Activated T-cell treated with anti-CD3 and anti-CD28 coated beads, Interleukin-2, amount 50 U/mL, for 24 hours (primary cell): Measurements from ENCODE around the gene ETS1.

Source experiments
- DNase-seq: peaks from one replicate; pipeline ENCODE4 v3.0.0-alpha.2; 2020
- H3K27ac Mint-ChIP-seq: 2 replicates; pipeline ENCODE4 v1.8.0; 2020; ENCODE audit warnings: mild to moderate bottlenecking, mixed read lengths
- H3K27me3 Mint-ChIP-seq: 2 replicates; pipeline ENCODE4 v1.8.0; 2020; ENCODE audit warnings: mixed read lengths
- H3K36me3 Mint-ChIP-seq: 2 replicates; pipeline ENCODE4 v1.8.0; 2020; ENCODE audit warnings: low read depth, mixed read lengths
- H3K4me1 Mint-ChIP-seq: 2 replicates; pipeline ENCODE4 v1.8.0; 2020; ENCODE audit warnings: low read depth, mixed read lengths
- H3K4me3 Mint-ChIP-seq: 2 replicates; pipeline ENCODE4 v1.8.0; 2020; ENCODE audit warnings: mild to moderate bottlenecking, moderate library complexity, mixed read lengths
- H3K9me3 Mint-ChIP-seq: 2 replicates; pipeline ENCODE4 v1.8.0; 2020; ENCODE audit warnings: mixed read lengths

The ETS1 gene

DNA sequence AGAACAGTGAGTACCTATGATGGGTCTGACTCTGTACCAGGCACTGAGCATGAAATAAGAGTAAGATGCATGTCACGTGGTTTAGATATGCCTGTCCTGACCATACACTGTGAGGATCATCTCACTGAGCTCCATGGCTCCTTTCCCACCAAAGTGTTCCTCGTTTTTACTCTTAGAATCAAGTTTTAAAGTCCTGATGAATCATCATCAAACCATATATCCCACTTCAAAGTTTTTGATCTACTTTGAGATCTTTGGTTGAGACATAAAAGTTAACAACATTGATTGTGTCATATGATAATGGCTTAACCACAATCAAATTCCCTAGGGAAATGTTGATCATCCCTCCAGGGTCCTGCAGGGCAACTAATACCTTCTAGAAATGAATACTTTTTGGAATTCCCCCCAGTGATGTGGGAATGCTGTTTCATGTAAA, 12.8 kb downstream of the ETS1 start:
- Mint-ChIP-seq H3K4me3 (no peak overlapping the region), H3K9me3 (peaks cover 3% of the 10 kb centered on the region), H3K36me3 (no peaks in the 10 kb centered on the region), H3K27me3 (no peaks in the 10 kb centered on the region), H3K27ac (peak overlapping the region; percentile 7), H3K4me1 (peaks cover 56% of the 10 kb centered on the region)
- no peak for DNase-seq

DNA sequence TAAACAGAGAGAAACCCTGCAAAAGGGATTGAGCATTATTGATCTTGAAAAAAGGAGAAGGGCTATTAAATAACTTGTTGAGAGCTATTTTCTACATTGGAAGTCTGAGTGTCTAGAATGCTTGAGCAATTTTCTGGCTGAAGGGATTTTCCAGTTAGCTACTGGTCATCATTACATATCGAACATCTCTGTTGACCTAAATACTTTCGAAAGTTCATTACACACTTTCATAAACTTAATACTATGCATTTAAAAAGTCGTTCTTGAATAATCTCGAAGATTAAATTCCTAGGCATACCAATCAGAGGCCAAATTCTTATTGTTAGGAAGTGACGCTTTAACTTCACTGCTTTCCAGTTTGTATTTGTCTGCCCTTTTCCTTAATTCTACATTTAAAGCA, 13.7 kb downstream of the ETS1 start:
- no peak for DNase-seq
- H3K27ac Mint-ChIP-seq: no peak overlapping the region
- H3K4me3 Mint-ChIP-seq: no peak overlapping the region
- H3K36me3 Mint-ChIP-seq: no peaks in the 10 kb centered on the region
- no peaks in the 10 kb centered on the region for H3K27me3 Mint-ChIP-seq
- H3K4me1 Mint-ChIP-seq: peaks cover 55% of the 10 kb centered on the region
- peaks cover 3% of the 10 kb centered on the region for H3K9me3 Mint-ChIP-seq

DNA sequence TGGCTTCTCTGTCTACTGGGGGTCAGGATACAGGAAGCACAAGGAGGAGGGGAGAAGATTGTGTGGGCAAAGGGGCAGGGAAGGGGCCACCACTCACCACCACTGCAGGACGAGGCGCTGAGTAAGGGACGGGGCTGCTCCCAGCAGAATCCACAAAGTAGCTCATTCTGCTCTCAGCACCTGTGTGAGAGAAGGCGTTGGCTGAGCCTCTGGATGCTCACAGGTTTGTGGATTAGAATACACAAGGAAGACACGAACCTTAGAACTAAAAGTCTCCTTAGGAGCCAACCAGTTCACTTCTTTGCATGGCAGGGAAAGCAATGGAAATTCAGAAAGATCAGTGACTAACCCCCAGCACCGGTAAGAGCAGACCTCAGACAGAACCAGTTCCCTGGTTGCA, 14.4 kb downstream of the ETS1 start:
- no peaks in the 10 kb centered on the region for H3K36me3 Mint-ChIP-seq
- H3K27me3 Mint-ChIP-seq: no peaks in the 10 kb centered on the region
- peaks cover 58% of the 10 kb centered on the region for H3K4me1 Mint-ChIP-seq
- H3K9me3 Mint-ChIP-seq: peaks cover 3% of the 10 kb centered on the region
- H3K27ac Mint-ChIP-seq: no peak overlapping the region
- no peak overlapping the region for H3K4me3 Mint-ChIP-seq
- DNase-seq: no peak

DNA sequence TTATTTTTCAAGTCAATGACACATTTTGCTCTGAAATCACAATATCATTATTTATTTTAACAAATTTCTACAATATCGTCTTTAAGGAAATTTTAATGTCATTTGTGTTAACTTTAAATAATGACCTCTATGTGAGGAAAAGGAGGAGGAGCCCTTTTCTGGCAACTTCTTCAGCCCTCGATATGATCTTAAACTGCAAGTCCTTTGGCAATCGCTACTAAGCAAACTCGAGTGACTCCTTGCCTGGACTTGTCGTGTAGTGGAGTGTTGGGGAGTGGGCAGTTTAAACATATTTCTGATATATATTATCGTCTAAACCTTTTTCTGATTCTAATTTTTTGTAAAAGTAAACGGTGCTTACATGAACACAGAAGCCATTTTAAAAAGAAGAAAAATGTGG, 16.7 kb downstream of the ETS1 start:
- H3K4me3 Mint-ChIP-seq: no peak overlapping the region
- peaks cover 3% of the 10 kb centered on the region for H3K9me3 Mint-ChIP-seq
- H3K36me3 Mint-ChIP-seq: no peaks in the 10 kb centered on the region
- H3K27ac Mint-ChIP-seq: no peak overlapping the region
- no peaks in the 10 kb centered on the region for H3K27me3 Mint-ChIP-seq
- no peak for DNase-seq
- peaks cover 41% of the 10 kb centered on the region for H3K4me1 Mint-ChIP-seq

DNA sequence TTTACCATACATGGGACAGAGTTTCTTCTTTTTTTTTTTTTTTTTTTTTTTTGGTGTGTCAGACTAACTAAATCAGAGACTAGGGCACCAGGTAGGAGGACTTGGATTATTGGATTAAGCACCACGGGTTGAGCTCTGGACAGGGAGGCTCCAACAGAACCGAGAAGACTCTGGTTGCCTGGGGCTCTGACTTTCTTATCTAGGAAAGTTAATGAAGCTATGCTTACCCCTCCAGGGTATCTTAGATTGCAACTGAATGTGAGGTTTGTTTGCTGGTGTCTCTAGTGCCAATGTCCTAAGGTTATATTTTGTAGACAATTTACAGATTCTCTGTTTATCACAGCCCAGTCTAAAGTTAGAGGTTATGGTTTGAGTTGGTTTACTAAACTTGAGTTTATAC, 18.1 kb downstream of the ETS1 start:
- H3K4me1 Mint-ChIP-seq: peaks cover 27% of the 10 kb centered on the region
- H3K36me3 Mint-ChIP-seq: no peaks in the 10 kb centered on the region
- no peak for DNase-seq
- H3K27ac Mint-ChIP-seq: no peak overlapping the region
- H3K9me3 Mint-ChIP-seq: peaks cover 2% of the 10 kb centered on the region
- H3K4me3 Mint-ChIP-seq: no peak overlapping the region
- H3K27me3 Mint-ChIP-seq: no peaks in the 10 kb centered on the region

DNA sequence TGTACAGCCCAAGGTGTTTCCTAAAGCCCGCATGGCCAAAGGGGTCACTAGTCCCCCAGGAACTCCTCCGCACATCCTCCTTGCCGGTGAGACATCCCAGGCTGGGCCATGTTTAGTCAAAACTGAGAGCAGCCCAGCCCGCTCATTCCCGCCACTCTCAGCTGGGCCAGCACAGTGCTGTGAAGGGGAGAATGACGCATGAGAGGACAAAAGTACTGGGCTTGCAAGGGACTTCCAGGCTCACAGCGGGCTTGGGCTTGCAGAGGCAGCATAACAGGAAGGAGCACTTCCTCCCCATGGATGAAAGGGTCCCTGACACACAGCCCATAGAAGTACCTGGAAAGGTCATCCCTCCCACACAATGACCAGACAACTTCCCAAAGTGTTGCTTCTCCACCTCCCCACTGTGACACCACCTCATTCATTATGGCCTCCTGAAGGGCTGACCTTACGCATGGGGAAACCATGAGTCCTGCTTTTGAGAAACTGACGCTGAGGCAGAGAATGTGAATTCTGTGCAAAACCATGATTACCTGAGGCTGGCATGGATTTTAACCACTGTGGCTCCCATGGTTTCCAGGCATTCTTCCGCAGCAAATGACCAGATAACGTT, 19.1 kb downstream of the ETS1 start:
- no peak overlapping the region for H3K4me3 Mint-ChIP-seq
- no peak for DNase-seq
- H3K27me3 Mint-ChIP-seq: no peaks in the 10 kb centered on the region
- H3K27ac Mint-ChIP-seq: no peak overlapping the region
- H3K4me1 Mint-ChIP-seq: peaks cover 22% of the 10 kb centered on the region
- no peaks in the 10 kb centered on the region for H3K9me3 Mint-ChIP-seq
- no peaks in the 10 kb centered on the region for H3K36me3 Mint-ChIP-seq

DNA sequence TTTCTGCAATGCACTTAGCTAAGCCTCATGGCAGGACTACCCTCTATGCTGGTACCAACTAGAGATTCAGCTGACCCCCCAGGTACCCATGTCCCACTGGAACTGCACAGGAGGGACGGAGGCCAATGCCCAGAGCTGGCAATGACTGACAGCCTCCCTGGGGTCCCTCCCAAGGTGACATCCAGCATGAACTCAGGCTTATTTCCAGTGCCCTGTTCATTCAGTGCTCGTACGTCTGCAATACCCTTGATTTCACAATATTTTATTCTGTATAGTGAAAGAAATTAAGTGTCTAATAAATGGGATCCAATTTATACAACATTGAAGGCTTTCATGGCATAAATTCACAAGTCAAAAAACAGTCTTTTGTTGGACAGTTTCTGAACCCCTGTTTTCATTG, 20.2 kb downstream of the ETS1 start:
- H3K27me3 Mint-ChIP-seq: no peaks in the 10 kb centered on the region
- no peak overlapping the region for H3K27ac Mint-ChIP-seq
- no peak overlapping the region for H3K4me3 Mint-ChIP-seq
- peaks cover 20% of the 10 kb centered on the region for H3K4me1 Mint-ChIP-seq
- H3K36me3 Mint-ChIP-seq: no peaks in the 10 kb centered on the region
- DNase-seq: no peak
- H3K9me3 Mint-ChIP-seq: no peaks in the 10 kb centered on the region

DNA sequence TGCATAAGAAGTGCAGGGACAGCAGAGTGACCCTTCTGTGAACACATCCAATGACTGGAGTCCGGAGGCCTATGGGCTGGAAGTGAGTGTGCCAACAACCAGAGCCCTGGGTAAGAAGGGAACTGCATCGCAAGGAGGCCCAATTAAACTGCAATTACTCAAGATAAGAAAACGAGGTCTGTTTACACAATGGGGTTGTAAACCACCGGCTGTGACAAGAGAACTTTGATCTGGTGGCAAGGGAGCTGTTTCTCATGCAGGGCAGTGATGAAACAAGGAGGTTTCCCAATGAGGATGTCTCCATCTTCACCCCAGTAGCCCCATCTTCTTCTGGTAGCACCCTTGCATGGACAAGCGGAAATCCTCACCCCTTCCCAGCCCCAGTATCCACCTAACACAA, 21.5 kb downstream of the ETS1 start:
- Mint-ChIP-seq H3K27ac (no peak overlapping the region), H3K4me3 (no peak overlapping the region), H3K4me1 (peaks cover 20% of the 10 kb centered on the region), H3K27me3 (no peaks in the 10 kb centered on the region), H3K36me3 (no peaks in the 10 kb centered on the region), H3K9me3 (no peaks in the 10 kb centered on the region)
- no peak for DNase-seq

DNA sequence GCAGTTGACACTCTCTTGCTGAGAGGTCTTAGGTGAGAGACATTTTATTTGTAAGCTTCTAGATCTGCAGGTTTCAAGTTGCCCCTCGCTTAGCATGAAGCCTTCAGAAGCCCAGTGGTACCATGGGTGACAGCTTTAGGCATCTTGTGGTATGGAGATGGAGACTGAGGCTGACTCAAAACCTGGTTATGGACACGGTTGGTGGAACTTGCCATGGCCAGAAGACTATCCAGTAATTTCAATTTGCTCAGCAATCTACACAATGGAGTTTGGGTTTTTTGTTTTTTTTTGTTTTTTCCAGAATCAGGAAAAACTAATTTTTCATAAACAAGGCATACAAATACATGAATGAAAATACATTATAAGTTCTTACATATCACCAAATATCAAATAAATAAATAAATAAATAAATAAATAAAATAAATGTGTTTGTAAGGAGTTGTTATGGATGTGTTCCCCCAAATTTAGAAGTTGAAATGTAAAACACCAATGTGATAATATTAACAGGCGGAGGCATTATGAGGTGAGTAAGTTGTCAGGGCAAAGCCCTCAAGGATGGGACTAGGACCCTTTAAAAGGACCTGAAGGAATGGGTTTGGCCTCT, 22.6 kb downstream of the ETS1 start:
- no peaks in the 10 kb centered on the region for H3K27me3 Mint-ChIP-seq
- no peak overlapping the region for H3K27ac Mint-ChIP-seq
- no peak overlapping the region for H3K4me3 Mint-ChIP-seq
- no peak for DNase-seq
- H3K4me1 Mint-ChIP-seq: peaks cover 29% of the 10 kb centered on the region
- H3K9me3 Mint-ChIP-seq: no peaks in the 10 kb centered on the region
- H3K36me3 Mint-ChIP-seq: no peaks in the 10 kb centered on the region

DNA sequence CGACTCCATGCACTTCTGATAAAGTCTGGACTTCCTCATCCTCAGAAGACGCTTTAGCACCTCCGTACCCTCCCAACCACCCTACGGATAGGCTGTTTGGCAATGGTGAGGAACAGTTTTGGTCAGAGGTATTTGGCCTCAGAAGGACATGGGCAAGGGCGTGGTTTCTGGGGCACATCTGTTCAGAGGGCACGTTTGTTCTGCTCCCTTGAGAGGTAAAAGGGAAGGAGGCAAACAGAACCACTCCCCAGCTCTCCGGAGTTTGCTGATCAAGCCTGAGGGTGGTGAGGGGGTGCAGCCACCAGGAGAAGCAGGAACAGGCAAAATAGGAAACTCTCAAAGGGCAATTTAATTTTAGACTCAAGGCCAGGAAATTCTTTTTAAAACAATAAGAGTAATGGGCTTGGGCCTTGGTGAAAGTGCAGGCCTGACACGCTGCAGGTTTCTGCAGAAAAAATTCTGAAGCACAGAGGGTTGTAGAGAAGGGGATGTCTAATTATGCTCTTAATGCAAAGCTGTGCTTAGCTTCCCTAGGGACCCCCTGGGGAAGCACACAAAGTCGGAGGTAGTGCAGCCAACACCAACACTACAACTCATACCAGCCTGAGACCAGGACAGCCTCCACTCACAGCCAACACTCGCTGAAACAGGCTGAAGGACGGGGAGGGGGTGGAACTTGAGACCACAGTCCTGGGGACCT, 23.3 kb downstream of the ETS1 start:
- Mint-ChIP-seq H3K27me3 (no peaks in the 10 kb centered on the region), H3K4me1 (peaks cover 32% of the 10 kb centered on the region), H3K4me3 (no peak overlapping the region), H3K36me3 (no peaks in the 10 kb centered on the region), H3K9me3 (no peaks in the 10 kb centered on the region), H3K27ac (no peak overlapping the region)
- no peak for DNase-seq

DNA sequence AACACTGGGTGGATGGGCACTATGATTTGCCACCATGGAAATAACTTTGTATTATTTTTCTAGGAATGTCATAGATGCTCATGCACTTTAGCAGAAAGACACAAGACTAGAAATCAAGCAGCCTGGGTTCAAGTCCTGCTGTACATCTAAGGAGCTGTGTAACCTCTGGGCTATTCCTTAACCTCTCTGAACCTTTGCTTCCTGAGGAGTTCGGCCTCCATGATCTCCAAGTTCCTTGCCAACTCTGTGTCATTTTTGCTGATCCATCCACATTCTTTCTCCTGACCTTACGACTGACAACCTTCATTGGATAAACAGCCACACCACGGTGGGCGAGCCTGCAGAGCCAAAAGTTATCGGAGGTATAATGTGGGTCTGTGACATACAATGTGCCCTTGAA, 24.1 kb downstream of the ETS1 start:
- Mint-ChIP-seq H3K27ac (no peak overlapping the region), H3K36me3 (no peaks in the 10 kb centered on the region), H3K27me3 (no peaks in the 10 kb centered on the region), H3K4me1 (peaks cover 28% of the 10 kb centered on the region), H3K4me3 (no peak overlapping the region), H3K9me3 (no peaks in the 10 kb centered on the region)
- DNase-seq: no peak

DNA sequence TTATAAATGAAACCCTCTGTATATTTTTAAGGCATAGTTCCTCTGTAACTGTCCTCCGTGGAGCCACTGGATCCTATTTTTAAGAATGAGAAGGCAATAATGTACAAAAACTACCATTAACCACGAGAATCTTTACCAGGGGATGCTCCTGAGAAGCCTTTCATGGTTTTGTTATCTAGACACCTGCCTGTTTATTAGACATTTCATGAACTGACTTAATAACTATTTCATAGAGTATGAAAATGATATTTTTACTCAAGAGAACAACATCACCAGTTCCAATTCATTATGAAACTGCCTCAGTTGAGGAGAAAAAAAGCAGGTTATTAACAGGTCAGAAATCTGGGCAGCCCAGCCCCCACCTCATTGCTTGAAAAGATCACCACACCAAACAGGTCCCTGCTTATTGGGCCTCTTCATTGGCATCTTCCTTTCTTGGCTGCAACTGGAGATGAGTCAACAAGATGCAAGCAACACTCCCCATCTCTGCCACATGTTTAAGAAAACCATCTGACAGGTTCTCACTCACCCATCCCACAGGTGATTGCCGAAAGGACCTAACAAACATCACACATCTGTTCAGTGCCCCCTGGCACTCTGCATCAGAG, 27.8 kb downstream of the ETS1 start:
- DNase-seq: no peak
- Mint-ChIP-seq H3K4me3 (no peak overlapping the region), H3K27ac (peak overlapping the region; percentile 49), H3K36me3 (no peaks in the 10 kb centered on the region), H3K27me3 (no peaks in the 10 kb centered on the region), H3K9me3 (no peaks in the 10 kb centered on the region), H3K4me1 (peaks cover 26% of the 10 kb centered on the region)

DNA sequence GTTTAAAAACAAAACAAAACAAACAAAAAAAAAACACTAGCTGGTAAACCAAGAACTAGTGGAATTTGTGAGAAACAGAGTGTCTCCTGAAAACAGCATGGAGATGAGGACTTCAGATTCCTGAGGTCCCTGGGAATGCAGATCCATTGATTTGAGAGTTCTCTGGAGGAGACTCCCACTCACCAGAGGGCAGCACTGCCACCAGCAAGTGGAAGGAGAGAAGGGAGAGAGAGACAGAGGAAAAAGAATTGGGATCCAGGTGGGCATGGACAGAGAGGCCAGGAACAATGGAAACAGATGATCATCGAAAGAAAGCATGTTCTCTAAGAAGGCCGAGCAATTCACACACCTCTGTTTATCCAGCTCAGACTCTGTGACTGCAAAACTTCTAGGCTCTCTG, 31.8 kb downstream of the ETS1 start:
- no peaks in the 10 kb centered on the region for H3K27me3 Mint-ChIP-seq
- H3K9me3 Mint-ChIP-seq: no peaks in the 10 kb centered on the region
- no peak overlapping the region for H3K27ac Mint-ChIP-seq
- peaks cover 62% of the 10 kb centered on the region for H3K4me1 Mint-ChIP-seq
- no peak overlapping the region for H3K4me3 Mint-ChIP-seq
- H3K36me3 Mint-ChIP-seq: no peaks in the 10 kb centered on the region
- DNase-seq: no peak

DNA sequence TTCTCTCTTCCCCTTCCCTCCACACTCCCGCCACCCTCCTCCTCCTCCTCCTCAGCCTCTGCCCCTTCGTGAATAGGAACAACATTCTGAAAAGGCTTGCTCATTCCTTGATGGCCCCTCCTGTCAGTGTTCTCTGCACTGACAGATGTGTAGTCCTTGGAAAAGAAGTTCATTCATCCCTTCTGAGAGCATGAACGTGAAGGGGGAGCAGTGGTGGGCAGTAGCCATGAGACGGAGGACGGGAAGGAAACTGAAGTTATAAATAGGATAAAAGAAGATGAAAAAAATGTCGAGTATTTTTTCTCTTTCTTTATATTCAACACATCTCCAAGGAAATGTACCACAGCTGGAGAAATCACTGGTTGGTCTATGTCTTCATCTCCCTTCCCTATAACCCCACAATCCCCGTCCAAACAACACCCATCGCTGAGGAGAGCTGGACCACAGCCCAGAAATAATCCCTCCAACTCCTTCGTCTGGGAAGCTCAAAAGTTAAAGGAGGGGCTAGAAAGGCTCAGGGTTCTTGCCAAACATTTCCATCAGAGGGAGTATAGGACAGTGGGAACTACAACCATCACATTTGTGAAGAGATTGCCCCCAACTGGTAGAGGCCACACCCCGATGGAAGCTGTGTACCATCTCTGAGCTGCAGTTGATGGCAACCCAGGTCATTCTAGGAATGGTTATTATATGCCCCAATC, 33.5 kb downstream of the ETS1 start:
- Mint-ChIP-seq H3K4me3 (peak overlapping the region; percentile 21), H3K27ac (peak overlapping the region; percentile 89), H3K4me1 (peaks cover 62% of the 10 kb centered on the region), H3K27me3 (no peaks in the 10 kb centered on the region), H3K9me3 (no peaks in the 10 kb centered on the region), H3K36me3 (no peaks in the 10 kb centered on the region)
- no peak for DNase-seq
